Activated CD4-positive, alpha-beta T cell treated with anti-CD3 and anti-CD28 coated beads, Interleukin-2, amount 50 U/mL, for 4 hours (primary cell): ENCODE results near the gene PELI1.
A peak's percentile ranks its signal among the peaks of the same experiment; 100 is the strongest.

Experiments
- DNase-seq, 2 experiments: peaks; one replicate each; pipeline ENCODE4 v3.0.0-alpha.2; 2020

Gene PELI1, protein sequence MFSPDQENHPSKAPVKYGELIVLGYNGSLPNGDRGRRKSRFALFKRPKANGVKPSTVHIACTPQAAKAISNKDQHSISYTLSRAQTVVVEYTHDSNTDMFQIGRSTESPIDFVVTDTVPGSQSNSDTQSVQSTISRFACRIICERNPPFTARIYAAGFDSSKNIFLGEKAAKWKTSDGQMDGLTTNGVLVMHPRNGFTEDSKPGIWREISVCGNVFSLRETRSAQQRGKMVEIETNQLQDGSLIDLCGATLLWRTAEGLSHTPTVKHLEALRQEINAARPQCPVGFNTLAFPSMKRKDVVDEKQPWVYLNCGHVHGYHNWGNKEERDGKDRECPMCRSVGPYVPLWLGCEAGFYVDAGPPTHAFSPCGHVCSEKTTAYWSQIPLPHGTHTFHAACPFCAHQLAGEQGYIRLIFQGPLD

DNA sequence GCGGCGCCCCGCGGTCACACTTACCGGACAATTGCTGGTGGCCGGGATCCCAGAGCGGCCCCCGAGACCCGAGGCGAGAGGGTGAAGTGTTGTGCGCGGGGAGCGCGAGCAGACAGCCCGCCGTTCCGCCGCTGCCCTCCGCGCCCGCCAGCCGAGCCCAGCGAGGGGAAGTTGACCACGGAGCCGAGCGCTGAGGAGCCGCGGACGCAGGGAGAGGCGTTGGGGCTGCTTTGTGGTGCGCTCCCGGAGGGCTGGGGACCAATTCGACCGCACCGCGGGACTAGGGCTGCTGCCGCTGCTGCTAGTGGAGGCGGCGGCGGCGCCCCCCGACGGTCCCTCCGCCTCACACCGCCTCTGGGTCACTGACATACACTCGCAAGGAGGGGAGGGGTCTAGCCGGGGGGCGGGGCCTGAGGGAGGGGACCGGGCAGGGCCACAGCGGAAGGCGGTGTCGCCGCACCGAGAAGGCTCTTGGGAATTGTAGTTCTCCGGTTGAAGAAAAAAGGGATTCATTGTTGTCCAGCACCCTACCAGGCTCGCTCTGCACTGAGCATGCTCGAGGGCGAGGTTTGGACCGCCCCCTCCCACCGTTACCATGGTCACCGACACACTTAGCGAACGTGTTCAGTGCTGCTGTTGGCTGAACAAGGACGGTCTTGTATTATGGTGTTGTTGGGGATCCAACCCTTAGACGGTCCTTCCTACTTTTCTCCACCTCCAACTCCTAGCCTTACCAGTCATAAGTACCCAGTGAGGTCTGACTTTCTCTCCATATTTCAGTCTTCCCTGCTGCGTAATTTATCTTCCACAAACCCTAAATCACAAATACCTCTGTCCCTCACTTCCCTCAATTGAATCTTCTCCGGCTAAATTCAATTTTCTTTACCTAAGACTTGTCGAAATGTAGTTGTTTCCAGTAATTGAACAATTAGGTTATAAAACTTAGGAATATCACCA lies at the start of gene PELI1:
TSS of gene PELI1 (minus strand) at position 364 of the 957 bp plus-strand sequence. CDS start 36,110 bp downstream, outside the sequence.
- peak; percentile 92 to 93 for DNase-seq

DNA sequence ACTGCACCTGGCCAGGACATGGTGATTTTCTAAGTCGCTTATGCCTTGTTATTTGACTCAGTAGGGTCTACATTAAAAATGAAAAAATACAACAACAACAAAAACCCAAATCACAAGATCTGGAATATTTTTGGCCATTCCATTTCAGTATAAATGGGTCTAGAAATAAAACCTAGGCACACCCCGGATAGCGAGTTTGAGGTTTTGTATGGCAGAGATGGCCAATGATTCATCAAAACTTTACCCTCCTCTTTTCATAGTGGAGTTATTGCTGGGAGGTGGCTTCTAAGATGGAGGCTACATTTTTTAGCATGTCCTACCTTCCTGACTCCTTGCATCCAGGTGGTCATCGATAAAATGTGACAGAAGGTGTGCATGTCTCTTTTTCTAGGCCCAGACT lies 49.3 kb upstream of the PELI1 start:
- no peak for DNase-seq

DNA sequence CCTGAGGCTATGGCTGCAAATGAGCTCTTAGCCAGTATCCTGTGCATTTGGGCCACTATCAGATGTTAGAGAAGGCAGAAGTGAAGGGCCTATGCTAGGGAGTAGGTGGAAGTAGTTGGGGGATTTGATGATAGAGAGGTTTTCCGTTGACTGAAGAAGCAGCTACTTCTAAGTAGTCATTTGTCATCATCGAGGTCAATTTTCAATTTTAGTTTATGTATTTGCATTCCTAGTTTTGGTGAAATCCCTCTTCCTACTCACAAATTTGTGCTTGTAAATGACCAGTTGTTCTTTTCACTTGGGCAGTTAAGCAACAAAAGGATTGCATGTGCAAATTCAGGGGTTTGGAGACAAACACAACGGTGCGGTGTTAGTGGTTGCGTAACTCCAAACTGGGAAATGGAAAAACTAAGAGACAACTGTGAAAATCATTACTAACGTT lies 48.5 kb upstream of the PELI1 start:
- no peak for DNase-seq

DNA sequence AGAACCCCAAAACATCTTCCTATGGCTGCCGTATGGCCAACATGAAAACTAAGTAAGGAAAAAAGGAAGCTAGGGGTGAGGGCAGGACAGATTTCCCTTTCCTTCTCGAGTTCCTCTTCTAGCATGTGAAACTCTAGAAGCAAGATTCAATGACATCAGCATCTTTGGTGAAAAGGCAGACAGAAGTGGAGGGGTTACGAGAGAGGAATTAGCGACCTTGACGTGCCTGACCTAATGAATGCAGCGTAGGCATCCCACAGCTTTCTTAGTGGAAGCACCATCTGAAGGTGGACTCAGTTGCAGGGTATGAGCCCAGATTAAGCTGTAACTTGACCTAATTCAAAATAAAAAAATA lies 47.9 kb upstream of the PELI1 start:
- no peak for DNase-seq

DNA sequence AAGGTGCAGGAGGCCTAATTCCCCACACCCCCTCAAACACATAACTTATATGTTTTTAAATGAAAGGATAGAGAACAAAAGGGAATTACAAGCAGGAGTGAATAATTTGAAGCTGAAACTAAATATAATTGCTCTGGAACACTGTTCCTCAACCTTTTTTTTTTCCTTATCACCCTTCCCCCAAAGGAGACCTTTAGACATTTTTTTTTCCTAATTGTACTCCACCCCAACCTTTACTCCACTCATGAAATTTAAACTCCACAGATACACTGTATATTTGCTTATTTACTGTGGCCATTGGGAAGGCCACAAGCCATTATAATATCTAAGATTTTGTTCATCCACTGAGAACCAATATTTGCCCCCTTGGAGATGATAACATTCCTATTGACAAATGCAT lies 45.4 kb upstream of the PELI1 start:
- no peak for DNase-seq

DNA sequence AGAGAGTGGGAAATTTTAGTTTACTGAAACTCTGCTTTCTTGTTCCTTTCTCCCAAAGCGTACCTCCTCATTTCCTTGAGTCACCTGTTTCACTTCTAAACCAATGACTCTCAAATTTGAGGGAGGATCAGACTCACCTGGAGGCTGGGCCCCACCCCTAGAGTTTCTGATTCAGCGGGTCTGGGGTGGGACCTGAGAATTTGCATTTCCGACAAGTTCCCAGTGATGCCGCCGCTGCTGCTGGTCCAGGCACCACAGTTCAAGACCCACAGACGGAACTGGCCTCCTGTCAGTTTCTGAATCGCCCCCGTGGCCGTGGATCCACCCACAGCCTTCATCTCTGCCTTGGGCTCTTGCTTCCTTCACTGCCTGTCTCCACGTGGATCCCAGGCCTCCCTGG lies 44.9 kb upstream of the PELI1 start:
- no peak for DNase-seq

DNA sequence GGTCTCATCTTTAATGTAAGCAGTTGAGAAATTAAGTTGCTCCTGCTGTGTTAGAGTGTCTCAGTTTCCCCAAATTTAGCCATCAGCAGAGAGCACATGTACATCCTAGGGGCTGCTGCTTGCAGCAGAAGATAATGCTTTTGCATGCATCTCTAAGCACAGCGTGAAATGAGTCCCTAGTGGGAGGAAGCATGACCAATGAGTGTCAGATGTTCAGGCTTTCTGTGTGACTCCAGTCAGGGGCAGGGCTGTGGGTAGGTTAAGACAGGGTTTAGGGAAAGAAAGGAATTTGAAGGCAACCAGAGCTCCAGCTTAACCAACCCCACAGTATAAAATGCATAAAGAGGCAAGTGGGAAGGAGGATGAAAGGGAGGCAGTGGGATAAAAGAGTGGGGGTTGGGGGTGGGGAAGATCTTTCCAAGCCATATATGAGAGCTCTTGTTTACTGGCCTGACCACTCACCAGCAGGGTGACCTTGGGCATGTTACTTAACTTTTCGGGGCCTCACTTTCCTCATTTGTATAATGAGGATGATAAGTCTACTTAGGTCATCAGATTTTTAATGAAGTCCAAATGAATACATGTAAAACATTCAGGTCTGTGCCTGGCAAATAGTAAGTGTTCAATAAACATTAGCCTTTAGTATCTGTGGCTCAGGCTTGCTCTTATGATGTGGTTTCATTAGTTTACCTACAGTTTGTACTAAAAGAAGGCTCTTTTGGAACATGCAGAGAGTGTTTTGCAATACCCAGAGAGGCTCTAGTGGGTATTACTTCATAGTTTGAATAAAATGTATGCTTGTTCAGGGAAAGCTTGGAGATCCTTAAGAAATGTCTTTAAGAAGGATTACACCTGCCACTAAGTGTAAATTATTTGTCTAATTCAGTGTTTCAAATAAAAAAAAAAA lies 42.7 kb upstream of the PELI1 start:
- no peak for DNase-seq

DNA sequence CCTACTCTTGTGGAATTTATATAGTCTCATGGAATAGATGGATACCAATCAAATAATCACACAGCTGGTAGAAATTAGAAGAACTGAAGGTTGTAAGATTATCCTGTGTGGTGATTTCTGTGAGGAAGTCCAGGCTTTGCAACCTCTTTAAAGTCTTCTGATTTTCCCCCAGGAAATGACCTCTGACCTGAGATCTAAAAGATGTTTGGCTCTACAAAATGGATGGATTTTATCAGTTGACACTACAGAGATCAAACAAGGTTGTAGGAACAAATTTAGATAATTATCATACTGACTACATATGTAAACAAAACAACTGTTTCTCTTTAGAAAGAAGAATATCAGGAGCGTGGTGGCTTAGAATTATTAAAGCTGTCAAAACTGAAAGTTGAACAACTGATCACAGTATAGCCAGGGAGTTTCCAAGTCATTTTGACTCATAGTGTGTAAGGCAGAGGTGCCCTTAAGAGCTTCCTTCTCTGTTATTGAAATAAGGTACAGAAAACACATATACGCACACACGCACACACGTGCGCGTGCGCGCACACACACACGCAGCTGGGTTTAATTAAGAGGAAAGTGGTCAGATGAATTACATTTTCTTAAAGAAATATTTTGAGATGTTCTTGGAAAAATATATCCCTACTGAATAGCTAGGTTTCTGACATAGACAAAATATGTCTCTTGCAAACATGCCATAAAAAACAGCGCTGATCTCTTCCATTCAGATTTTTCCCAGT lies 35.5 kb upstream of the PELI1 start:
- DNase-seq = no peak

DNA sequence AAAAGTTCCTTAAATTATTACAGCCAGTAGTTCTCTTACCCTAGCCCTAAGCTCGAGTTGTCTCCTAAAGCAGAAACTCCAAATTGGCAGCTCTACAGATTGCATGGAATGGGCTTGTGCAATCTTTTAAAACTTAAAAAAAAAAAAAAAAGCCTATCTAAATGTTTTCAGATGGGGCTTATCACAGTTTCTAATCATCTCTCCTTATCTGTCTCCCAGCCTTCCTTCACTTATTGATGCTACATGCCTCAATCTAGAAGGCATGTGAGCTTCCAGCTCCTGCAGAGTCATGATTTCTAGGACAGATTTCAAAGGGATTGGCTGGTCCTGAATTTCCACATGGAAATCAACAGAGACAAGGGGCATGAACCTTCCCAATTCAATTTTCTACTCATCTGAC lies 33.1 kb upstream of the PELI1 start:
- DNase-seq = no peak

DNA sequence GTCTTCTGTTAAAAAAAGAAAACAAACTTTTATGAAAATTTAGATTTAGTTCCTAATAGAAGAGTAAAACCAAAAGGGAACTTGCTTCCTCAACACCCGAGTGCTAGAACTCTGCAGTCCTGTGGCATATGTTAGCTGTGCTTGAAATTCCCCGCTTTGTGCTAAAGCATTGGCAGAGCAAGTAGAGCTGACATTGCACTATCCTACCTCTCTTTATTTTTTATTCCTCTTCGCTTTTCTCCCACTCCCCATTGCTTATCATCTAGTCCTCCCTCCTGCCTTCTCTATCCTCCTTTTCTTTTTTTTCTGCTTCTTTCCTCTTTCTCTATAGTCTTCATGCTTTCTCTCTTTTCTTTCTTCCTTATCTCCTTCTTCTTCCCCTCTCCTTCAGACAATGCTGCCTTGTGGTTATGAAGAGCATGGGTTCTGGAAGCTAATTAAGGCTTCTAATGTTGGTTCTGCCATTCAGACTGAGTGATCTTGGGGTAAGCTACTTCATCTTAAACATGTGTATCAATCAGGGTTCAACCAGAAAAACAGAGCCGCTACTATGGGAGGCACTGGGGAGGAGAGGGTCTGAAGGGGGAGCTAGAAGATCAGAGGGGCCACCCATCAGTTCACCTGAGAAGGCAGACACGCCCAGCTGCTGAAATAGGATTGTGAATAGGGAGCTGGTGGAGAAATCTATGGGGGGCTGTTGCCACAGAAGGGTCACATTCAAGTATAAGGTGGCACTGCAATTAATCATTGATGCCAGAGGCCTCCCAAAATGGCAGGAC lies 31.4 kb upstream of the PELI1 start:
- no peak for DNase-seq

DNA sequence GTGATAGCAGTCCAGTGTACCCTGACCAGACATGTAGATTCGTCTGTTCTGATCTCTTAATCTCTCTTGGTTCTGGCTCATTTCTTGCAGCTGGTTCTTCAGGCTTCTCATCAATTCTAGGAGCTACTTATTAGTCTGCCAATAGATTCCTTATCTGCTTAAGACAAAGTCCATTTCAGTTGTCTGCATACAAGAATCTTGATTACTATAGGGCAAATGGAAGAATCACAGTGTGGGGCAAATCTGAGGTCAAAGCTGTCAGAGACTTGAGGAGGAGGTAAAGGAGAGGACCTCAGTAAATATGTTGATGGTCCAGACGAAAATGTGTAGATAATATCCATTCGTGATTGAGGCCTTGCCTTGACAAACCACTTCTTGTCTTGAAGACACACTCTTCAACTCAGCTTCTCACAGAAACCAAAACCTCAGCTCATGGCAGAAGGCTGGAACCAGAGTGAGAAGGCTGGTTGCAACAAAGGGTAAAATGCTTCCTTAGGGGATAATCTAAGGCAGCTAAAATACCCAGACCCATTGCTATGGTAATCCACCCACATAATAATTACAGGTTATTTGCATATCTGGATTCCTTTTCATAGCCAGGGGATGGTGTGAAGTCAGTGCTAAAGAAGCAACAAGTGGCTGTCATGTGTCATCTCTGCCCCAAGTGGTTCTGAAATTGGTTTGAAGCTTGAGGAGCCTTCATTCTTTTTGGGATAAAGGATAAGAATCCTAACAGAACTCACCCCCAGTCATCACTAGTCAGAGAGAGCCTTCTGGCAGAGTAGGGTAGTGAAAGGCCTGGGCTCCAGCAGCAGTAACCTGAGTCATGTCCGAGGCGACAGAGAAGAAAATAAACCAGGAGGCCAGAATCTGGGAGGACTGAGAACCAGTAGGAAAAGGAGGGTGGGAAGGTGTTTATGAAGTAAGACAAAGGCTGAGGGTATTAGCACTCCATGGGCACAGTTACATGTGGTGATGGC lies 29.2 kb upstream of the PELI1 start:
- DNase-seq = no peak

DNA sequence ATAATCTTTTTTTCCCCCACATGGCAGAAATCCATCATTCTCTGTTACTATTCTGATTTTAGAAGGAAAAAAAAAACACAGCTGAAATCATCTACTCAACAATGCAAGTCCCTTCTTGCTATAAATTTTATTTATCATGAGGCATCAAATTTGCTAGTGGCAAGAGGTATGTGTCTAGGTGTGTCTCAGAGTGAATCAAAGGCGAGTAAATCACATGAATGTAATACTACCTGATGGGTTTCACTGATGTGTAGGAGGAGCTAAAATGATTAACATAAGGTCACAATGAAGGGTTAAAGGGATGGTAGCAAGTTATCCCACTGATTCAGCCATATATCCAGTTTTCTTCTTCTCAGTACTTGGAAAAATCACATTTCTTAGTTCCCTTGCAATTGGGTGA lies 24.5 kb upstream of the PELI1 start:
- DNase-seq = no peak

DNA sequence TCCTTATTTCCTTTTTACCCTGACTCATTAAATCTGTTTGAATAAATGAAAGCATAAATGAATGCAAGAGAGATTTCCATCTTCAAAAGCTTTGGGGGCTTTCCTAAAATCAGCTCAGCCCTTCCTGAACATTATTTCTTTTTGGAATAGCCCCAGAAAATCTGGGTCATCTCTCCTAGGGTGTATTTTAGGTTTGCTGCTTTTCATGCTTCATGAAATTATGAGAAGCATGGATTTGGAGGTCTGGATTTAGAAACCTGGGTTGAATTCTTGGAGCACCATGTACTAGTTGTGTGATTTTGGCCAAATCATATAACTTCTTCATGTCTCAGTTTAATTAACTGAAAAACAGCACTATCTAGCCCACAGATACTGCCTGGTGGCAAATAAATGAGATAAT lies 24.0 kb upstream of the PELI1 start:
- no peak for DNase-seq

DNA sequence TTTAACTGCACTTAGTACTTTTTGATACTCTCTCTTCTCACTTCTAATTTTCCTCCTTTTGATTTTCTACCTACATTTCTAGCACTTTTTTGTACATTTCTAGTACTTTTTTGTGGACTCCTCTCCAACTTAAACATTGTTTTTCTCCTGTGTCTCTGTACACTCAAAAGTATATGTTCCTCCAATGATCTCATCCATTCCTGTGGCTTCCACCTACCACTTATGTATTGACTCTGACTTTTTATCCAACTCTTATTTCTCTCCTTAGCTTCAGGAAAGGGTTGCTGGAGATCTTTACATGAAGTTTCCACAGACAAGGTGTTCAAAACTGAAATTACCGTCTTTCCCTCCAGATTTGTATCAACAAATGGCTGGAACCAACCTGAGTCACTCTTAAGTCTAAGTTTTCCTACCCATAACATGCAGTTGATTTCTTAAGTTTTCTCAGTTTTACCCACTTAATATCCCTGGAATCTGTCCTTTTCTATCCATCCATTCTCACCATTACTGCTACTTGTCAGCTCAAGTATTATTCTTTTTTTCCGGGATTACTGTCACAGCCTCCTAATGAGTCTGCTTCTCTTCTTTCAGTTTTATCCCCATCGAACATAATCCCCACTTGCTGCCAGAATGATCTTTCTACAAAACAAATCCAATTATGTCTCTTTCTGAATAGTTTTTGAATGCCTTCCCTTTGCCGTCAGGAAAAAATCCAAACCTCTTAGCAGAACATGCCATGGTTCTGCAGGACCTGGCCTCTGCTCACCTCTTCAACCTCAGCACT lies 22.6 kb upstream of the PELI1 start:
- DNase-seq = no peak

DNA sequence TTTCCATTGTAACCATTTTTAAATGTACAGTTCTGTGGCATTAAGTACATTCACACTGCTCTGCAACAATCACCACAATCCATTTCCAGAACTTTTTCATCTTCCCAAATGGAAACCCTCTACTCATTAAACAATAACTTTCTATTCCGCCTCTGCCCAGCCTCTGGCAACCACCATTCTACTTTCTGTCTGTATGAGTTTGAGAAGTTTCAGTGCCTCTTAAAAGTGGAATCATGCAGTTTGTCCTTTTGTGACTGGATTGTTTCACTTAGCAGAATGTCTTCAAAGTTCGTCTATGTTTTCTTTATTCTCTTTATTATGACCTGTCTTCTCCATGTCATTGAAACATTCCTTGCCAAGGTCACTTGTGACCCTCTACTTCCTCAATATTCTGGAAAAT lies 22.0 kb upstream of the PELI1 start:
- no peak for DNase-seq

DNA sequence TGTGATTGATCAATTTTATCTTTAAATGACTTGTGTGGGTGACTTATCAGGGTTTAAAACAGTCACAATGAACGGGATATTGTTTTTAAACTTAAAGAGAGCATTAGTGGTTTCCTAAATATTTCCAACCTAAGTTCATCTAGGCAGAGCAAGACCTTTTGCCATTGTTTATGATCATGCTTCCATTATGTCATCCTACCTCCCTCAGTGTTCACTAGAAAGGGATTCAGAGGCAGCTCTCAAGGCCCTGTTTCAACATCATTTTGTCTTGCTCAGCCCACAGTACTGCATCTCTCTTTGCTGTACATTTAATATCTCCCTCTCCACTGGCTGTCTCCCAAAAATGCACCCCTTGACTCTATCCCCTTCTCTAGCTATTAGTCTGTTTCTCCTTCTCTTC lies 21.5 kb upstream of the PELI1 start:
- no peak for DNase-seq

DNA sequence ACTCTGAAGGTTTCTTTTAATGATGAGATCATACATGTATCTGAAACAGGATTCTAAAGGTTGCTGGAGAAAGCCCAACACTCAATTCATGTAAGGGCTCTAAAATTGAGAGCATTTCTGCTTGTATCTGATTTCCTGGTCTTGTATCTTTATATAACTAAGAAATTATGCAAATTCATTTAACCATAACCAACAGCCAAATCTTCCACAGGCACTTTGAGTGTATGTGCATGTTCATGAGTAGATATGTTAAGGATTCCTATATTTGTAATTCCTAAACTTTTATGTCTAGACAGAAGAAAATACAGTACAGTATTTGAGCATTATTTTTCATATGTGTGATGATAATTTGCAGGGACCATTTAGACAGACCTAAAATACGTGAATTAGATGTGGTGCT lies 20.4 kb upstream of the PELI1 start:
- DNase-seq = no peak

DNA sequence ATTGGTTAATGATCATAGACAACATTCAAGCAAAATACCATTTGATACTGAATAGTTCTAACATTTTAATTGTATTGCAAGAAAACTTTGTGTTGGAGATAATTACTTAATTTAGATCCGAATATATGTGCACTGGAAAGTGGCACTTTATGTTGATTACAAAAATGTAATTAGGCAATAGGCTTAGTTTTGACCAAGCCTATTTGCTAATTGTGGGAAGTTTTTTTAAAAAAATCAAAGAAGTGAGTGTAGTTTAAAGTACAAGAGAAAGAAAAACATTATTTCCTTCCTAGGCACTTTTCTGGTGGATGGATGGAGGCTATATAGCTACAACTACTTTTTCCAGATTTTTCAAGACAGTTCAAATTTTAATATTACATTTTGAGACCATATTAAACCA lies 18.3 kb upstream of the PELI1 start:
- DNase-seq = no peak

DNA sequence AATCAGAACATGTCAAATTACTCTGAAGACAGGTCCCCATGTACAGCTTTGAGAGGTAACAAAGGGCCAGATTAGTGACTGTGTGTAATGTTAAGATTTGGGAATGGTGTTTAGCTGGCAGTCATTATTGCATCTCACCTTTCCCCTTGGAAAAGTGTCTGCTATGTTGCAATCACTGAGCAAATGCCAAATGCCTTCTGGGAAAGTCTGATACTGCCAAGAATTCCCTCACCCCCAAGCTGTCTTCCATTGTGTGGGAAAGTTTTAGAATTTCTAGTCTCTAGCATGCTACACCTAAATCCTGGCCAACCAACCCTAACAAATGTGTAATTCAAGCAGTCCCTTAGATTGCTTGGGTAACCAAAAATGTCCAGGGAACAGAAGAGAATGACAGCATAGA lies 13.6 kb upstream of the PELI1 start:
- no peak for DNase-seq
